H1 (cell line): ENCODE data around the gene CENPO. TPM values are rescaled to one million over a fixed set of nuclear protein-coding genes. Genes with fewer than 3 reads are reported as not detected.

Experiments used
- RNF2 ChIP-seq: fragments of 200-900, 300-1000 bp; sonication (generic); IDR thresholded peaks from 2 replicates; pipeline ENCODE4 v1.7.1; 2016; ENCODE audit warnings: borderline replicate concordance, low read depth, mild to moderate bottlenecking, antibody characterized with exemption, low read length; ENCODE audit not compliant: poor library complexity, severe bottlenecking; ENCODE audit errors: missing control alignments
- SIN3A ChIP-seq, 2 experiments: IDR thresholded peaks in 1 of 2; conservative IDR thresholded peaks in 1 of 2; 2 replicates each; pipeline ENCODE4 v1.6.1; 2011 to 2012; ENCODE audit warnings: low read length in 2 of 2, improper control_type of control experiment in 1 of 2, low read depth in 1 of 2, mild to moderate bottlenecking in 1 of 2
- SUZ12 ChIP-seq: fragments of 200-600 bp; sonication (generic); IDR thresholded peaks from 2 replicates; pipeline ENCODE4 v1.6.1; 2012; ENCODE audit warnings: mild to moderate bottlenecking, inconsistent platforms, low read length, moderate library complexity, mixed read lengths
- polyA plus RNA-seq, 7 experiments: library from polyadenylated mRNA; depleted of rRNA in 3 of 7; stranded (reverse) in 5 of 7; unstranded in 2 of 7; fragments of >200 nt in 5 of 7; fragments of 200-250 nt in 2 of 7; gene quantifications; 1 replicate in 5 of 7; 2 replicates in 1 of 7; 4 replicates in 1 of 7; pipeline versions ENCODE4 v1.2.1 to v1.2.3, GENCODE V29; 2011 to 2013; ENCODE audit warnings: missing spikeins in 2 of 7, mixed read lengths in 2 of 7
- total RNA-seq: library from RNA; stranded (reverse); fragmentation: NEBNext Ultra II Directional; extraction: Animal tissue kit (Norgen Biotek cat#: 25700); gene quantifications from 2 replicates; pipeline ENCODE4 v1.2.1, GENCODE V29; 2021

Gene CENPO
- total and polyA plus RNA-seq, 2 of the 8 experiments (the other 6 are each of a cell fraction or from before 2014, with no cell fraction given) = 34.4 to 46.3 TPM

DNA sequence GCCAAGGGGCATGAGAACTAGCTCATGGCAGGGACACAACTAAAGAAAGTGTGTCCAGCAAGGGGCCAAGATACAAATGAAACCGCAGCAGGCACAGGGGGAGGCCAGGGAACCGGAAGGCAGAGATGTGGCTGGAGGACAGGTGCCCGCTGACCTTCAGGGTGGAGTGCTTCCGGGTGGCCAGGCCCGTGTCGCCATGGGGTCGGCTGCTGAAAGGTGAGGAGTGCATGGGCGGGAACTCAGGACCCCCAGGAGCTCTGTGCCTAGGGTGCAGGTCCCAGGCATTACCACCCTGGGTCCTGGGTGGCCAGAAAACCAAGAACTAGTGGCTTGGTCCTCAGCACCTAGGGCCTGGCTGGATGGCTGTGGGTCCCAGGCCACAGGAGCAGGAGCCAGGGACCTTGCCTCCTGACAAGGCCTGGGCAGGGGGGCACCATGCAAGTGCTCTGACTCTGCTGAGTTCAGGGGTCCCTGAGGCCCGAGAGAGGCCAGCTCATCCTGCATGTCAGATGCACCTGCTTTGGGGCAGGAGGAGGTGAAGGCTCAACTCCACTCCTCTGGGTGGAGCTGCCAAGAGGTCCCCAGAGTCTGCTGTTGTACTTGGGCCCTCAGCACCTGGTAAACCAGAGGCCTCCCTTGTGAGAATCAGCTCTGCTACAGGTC is 50.9 kb downstream of the CENPO start (continued):
- TF ChIP-seq RNF2 (no peak), SIN3A (conservative IDR thresholded peaks at IDR 0.05 in 1 of 2, IDR thresholded peaks at IDR 0.05 in 1 of 2; ENCODE audit: low read depth in 1 of 2, low read length in 2 of 2) (no peak), SUZ12 (no peak)
